ENCODE results near the gene RXRG.

Gene RXRG

DNA sequence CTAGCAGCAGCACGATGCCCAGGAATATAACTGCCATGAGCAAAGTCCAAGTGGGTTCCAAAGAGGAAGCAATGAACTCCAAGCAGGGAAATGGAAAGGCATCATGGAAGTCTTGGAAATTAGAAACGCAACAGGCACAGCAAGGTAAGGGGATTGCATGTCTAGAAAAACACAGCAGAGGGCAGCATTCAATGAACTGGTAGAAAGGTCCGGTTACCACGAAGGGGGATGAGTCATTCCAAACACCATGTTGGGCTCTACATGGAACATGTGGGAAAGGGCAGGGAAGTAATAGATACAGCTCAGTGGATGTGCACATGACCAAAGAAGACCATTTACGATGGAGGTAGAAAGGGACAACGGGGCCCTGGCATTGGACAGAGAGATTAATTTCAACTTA is 36.4 kb downstream of the RXRG start:
- DNase-seq = no peak

GRCh38 chr1:165407398-165407797 is 37.5 kb downstream of the RXRG start:
- no peak for DNase-seq

DNA sequence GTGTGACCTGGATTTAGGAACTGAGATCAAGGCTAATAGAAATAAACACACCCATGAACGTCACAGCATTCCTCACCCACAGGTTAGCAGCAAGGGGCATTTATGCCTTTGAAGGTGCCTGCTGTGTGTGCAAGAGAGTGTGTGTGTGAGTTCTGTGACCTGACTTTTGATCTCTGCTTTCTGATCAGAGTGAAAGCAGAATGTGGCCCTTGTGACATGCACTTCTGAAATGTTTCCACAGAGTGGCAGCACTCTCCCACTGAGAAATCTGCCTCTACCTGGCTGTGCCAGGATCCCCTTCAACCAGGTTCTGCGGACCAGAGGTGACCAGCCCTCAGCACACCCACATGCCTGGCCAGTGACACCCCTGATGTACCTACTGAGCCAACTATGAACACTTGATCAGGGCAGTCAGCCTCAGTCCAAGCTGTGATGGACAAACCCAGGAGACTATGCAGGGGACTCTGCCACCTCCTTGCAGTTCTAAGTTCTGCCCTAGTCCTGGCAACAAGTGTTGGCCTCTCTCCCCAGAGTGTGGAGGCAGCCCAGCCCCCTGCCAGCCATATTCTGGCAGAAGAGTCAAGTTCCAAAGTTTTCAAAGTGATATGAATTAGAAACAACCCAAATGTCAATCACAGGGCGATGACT is 41.0 kb downstream of the RXRG start:
- DNase-seq = no peak

DNA sequence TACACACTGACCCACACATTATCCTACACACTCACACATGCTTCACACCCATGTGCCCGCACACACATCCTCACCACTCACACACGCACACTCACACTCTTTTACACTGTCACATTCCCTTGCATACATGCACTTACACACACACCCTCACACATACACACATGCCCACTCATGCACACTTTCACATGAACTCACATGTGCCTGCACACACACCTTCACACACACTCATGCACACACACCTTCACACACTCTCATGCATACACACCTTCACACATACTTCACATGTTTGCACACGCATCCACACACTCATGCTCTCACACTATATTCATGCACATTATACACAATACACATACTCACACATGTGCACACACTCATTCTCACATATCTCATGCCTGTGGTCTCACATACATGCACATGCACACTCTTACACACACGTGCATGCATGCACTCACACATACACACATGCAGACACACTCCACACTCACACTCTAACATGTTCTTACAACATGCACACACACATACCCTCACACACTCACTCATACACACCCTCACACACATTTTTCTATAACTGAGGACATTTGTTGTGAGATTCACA is 42.3 kb downstream of the RXRG start:
- DNase-seq = no peak

- no peak for DNase-seq
Measured at GRCh38 chr1:165397944-165398343, 47.0 kb downstream of the RXRG start.

- DNase-seq = no peak
Measured at GRCh38 chr1:165395901-165396300, 49.0 kb downstream of the RXRG start.

DNA sequence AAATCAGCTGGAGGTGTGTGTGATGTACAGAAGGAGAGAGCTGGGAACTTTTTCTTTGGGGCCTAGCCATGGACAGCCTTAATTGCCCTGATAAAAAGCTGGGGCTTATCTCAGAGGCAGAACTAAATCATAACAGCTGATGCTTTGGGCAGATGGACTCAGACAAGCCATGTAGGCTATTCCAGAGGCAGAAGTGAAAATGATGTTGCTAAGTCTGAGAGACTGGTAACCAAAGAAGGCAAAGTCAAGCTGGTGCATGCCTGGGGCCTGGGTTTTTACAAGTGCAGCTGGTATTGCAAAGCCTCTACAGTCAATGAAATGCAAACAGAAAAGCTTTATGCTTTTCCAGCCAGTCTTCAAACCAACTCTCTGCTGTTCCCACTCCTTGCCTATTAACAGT is 49.4 kb downstream of the RXRG start:
- no peak for DNase-seq

DNA sequence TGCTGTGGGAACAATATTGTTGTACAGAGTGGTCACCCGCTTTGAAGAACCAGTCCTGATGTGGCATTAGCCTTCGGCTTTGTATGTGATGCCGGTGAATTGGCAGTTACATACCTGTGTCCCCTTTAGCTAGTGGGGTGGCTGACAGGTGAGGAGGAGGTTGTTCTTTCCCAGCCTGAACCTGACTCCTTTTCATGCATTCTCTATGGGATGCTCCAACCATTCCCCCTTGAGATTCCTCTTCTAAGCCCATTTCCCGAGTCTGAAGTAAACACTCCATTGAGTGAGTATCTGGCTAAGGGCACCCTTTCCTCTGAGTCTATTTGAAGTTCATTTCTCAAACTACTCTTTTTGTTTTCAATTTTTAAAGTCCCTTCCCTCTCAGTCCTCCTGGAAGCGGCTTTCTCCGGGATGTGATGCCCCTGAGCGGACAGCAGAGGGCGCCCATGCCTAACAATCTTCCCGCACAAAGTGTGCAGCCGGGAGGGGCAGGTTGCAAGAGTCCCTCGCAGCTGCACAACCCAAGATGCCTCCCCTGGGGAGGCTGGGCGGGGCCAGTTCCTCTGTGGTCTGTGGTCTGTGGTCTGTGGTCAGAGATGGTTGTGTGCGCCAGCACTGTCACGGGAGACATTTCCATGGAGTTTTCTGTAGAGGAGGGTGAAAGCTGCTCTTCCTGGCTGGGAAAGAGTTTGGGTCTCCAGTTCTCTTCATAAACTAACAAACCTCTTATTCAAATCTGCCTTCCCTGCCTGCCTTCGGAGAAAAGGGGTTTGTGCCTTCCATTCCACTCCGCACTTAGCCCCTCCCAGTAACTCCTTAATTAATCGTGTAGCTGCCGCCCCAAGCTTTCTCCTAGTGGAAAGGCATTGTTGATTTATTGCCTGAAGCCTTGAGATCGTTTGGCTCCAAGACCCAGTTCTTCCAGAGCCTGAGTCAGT is 52.0 kb downstream of the RXRG start:
- peak; percentile 56 to 68 (median 66) for DNase-seq

GRCh38 chr1:165389609-165390008 is 55.3 kb downstream of the RXRG start:
- no peak for DNase-seq

DNA sequence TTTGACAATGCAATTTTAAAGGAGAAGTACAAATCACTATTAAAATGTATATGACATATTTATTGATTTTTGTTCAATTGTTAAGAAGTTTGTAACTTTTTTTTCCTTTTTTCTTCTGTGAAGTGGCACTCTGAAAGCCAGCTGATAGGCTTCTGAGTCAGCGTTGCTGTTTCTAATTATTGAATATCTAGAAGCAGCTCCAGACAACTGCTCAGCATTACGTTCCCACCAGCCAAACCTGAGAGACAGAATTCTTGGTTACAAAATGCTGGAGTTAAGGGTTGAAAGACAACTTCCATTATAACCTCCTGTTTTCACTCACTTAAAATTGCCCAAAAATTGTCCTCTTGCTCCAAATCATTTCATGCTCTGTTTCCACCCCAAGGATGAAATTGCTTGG is 57.0 kb downstream of the RXRG start:
- no peak for DNase-seq

GRCh38 chr1:165387505-165387904 is 57.4 kb downstream of the RXRG start:
- no peak for DNase-seq

DNA sequence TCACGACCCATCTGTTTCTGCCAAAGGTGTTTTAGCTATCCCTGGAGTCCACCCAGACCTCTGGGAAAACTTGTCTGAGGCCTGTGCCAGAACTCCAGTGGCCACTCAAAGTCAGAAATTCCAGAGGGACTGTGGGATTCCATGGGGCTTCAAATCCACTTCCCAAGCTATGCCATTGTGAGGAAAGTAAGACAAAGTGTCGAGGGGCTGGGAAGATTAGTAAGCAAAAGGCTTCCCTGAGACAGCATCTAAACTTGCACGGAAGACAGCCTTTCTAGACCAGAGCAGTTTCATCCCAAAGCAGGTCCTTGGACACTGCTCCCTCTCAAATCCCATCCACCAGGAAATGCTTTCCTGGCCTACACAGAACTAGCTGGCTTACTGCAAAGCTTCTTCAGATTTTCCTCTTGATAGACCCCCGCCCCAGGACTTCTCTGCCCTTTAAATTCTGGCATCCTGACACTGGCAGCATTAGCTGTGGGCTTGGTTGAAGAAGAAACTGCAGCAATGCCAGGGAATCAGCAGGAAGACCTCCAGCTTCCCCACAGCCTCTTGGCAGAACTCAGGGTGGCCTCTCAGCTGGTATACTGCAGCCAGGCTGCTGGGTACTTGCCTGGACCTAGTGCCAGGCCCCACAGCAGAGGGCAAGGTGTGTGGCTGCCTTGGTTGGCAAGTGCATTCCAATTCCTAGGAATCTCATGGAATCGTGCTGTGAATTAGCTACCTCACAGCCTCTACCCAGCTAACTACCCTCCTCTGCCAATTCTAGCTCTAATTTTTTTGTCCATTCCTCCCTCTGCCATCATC is 61.1 kb downstream of the RXRG start:
- no peak for DNase-seq

- DNase-seq = no peak
Measured at GRCh38 chr1:165383067-165383466, 61.9 kb downstream of the RXRG start.

- DNase-seq = no peak
Measured at GRCh38 chr1:165381745-165382505, 63.0 kb downstream of the RXRG start.

- DNase-seq = no peak
Measured at GRCh38 chr1:165376811-165377311, 68.1 kb downstream of the RXRG start.

GRCh38 chr1:165376041-165376810 is 68.7 kb downstream of the RXRG start:
- no peak for DNase-seq

GRCh38 chr1:165375623-165376022 is 69.3 kb downstream of the RXRG start:
- DNase-seq = no peak

DNA sequence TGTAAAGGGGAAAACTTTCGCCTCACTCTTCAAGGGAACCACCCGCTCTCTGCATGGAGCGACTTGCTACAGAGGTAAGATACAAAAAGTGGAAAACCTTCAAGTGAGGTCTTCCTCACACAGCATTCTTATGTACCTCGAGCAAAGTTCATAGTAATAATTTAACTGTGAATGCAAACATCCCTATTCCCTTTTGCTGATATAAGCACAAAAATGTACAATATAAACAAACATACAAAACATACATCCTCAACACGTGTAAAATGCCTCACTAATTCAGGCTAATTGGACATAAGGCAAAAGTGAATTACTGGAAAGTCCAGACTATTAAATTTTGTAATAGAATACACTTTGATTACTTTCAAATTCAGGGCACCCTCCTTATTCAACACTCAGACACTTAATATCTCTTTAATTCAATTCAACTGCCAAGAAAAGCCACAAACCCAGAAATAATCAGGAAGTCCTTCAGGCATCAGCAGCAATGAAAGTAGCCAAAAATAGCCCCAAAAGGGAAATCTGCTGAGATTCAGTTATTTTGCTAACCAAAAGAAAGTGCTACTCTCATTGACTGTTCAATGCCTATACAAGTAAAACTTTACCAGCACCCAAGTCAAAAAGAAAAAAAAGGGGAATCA is 73.2 kb downstream of the RXRG start:
- DNase-seq = no peak

GRCh38 chr1:165369255-165369848 is 75.6 kb downstream of the RXRG start:
- DNase-seq = peak in 3 of 4 experiments; percentile 12 to 23 (median 15)

DNA sequence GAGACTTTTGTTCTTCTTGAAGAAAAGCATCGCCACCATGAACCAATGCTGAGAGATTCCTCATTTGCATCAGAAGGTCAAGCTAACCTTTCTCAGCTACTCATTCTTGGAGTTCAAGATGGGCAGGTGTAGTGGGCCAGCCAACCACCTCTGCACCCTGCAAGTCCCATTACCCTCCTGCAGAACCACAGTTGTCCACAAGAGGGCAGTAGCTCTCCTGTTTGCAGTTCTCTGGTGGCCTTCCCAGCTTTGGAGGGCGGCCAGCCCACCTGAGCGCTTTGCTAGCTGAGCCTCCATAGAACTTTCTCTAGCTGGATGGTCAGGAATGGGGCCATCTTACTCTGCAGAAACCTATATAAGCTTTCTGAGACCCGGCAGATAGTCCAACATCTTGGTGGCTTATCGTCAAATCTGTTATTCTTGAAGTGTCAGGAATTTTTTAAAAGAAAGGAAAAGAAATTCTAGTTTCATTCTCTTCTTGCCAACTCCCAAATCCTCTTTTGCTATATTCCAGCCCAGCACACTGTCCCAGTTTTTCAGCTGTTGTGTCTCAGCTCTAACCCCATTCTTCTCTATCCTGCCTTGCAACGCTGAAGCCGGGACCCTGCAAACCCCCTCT is 77.4 kb downstream of the RXRG start:
- DNase-seq = peak; percentile 47 to 72 (median 56)

Measured in activated CD4-positive, CD25-positive, alpha-beta regulatory T cell (primary cell).